MM.1S (cell line): ENCODE measurements around the gene CA10.

Experiments
- CTCF ChIP-seq: fragments of 300-600 bp; sonication (generic); IDR thresholded peaks from 2 replicates; pipeline ENCODE4 v1.5.1; 2016; ENCODE audit warnings: antibody characterized with exemption, low read length, mixed read lengths
- EZH2phosphoT487 ChIP-seq: fragments of 300-600 bp; sonication (generic); IDR thresholded peaks from 2 replicates; pipeline ENCODE4 v1.6.1; 2018; ENCODE audit warnings: antibody characterized with exemption, low read length

- TF ChIP-seq CTCF, result no peak
- TF ChIP-seq EZH2phosphoT487, result no peak
These were observed 158.9 kb downstream of the CA10 start for GRCh38 chr17:51999654-52000053.
